ENCODE results near the gene SPI1. TPM values are rescaled to one million over a fixed set of nuclear protein-coding genes. Genes with fewer than 3 reads are reported as not detected.

The SPI1 gene
- total and polyA plus RNA-seq, 2 donors (not counting 1 experiment from before 2014, with no cell fraction given): 98.3 to 119 TPM

- DNase-seq (no peak), ATAC-seq (ENCODE audit: low read depth) (no peak)
- Histone ChIP-seq H3K9ac (ENCODE audit: low read length) (no peak overlapping the region), H3K9me3 (ENCODE audit: control extremely low read depth in 1 of 3, control insufficient read depth in 2 of 3, insufficient read depth in 1 of 3, low read length in 2 of 3) (no peaks in the 10 kb centered on the region), H3K4me2 (replicated peaks; ENCODE audit: low read depth, low read length, poor library complexity, severe bottlenecking) (no peak overlapping the region), H3K27ac (ENCODE audit: low read length in 2 of 2) (no peak overlapping the region), H3K27me3 (replicated peaks in 1 of 4; ENCODE audit: control extremely low read depth in 1 of 4, control insufficient read depth in 3 of 4, insufficient read depth in 4 of 4, low read length in 3 of 4) (no peaks in the 10 kb centered on the region), H3K4me1 (ENCODE audit: control insufficient read depth in 2 of 2, insufficient read depth in 2 of 2, low read length in 2 of 2) (no peaks in the 10 kb centered on the region), H3K36me3 (replicated peaks in 1 of 2; ENCODE audit: control extremely low read depth in 1 of 2, control insufficient read depth in 1 of 2, extremely low read depth in 1 of 2, insufficient read depth in 2 of 2, low read length in 1 of 2) (no peaks in the 10 kb centered on the region), H4K20me1 (ENCODE audit: control insufficient read depth, insufficient read depth, low read length, poor library complexity, severe bottlenecking) (no peaks in the 10 kb centered on the region), H2AFZ (ENCODE audit: insufficient read depth, low read depth, low read length, poor library complexity, severe bottlenecking) (no peak overlapping the region), H3K4me3 (ENCODE audit: control extremely low read depth in 1 of 5, extremely low read depth in 1 of 5, insufficient read depth in 1 of 5, low read depth in 2 of 5, low read length in 4 of 5) (no peak overlapping the region), H3K79me2 (ENCODE audit: control insufficient read depth, insufficient read depth, low read length) (no peaks in the 10 kb centered on the region)
- TF ChIP-seq EZH2 (IDR thresholded peaks at IDR 0.05; ENCODE audit: borderline replicate concordance, insufficient read depth, low read depth, low read length, poor library complexity, severe bottlenecking) (no peak), CTCF (IDR thresholded peaks at IDR 0.05) (no peak)
- ChIA-PET POLR2A (no interaction called here), CTCF (no interaction called here)
- Mint-ChIP-seq H3K4me3 (no peak overlapping the region), H3K27me3 (no peaks in the 10 kb centered on the region), H3K27ac (no peak overlapping the region), H3K4me1 (no peaks in the 10 kb centered on the region), H3K9me3 (ENCODE audit: insufficient read depth) (no peaks in the 10 kb centered on the region)
- WGBS (ENCODE audit: insufficient coverage): 97% methylated on average over 9 of the region's 9 CpGs
- intact Hi-C loops (cut with micrococcal nuclease): no loop called here
Observed at GRCh38 chr11:47340010-47340409, 38.3 kb downstream of the SPI1 start.

DNA sequence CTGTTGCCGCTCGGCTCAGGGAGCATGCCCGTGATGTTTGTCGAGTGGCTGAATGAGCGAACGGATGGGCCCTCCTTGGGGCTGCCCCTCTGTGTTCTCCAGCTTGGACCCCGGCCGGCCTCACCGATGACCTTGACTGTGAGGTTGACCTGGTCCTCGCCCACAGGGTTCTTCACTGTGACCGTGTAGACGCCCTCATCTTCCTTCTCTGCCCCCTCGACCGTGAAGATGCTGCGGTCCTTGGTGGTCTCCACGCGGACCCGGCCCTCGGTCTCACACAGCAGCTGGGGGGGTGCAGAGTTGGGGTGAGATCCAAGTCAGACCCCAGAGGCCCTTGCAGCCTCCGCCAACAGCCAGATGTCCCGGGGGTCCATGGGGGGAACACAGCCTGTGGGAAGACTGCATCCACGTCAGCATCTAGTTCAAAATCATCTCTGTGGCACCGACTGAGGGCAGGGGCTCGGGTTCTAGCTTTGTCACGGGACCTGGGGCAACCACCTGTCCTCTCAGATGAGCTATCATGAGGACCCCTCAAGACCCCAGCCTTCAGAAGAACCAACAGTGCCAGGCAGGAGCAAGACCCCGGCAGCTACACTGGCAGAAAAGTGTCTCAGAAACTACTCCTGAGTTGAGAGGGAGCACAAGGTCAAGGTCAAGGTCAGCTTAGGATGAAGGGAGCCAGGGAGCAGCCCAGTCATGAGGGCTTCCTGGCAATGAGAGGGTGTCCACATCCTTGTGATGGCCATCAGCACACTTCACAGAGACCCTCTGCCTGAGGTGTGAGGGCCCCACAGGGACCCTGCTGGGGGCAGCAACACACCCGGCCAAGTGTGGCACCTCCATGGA is 39.7 kb downstream of the SPI1 start:
- CTCF ChIA-PET: interaction anchor here (1.4 kb wide), 1 partner anchor 74 kb away, joined by 4 read pairs; no protein-coding TSS in a partner anchor
- WGBS (ENCODE audit: insufficient coverage): 97% methylated on average over 21 of the region's 27 CpGs
- no peak for ATAC-seq (ENCODE audit: low read depth)
- POLR2A ChIA-PET: no interaction called here
- Mint-ChIP-seq H3K27ac (no peak overlapping the region), H3K27me3 (no peaks in the 10 kb centered on the region), H3K4me3 (no peak overlapping the region), H3K9me3 (ENCODE audit: insufficient read depth) (no peaks in the 10 kb centered on the region), H3K4me1 (no peaks in the 10 kb centered on the region)
- H3K27me3 ChIP-seq (replicated peaks in 1 of 4; ENCODE audit: control extremely low read depth in 1 of 4, control insufficient read depth in 3 of 4, insufficient read depth in 4 of 4, low read length in 3 of 4): no peaks in the 10 kb centered on the region
- no peak overlapping the region for H3K9ac ChIP-seq (ENCODE audit: low read length)
- intact Hi-C loops (cut with micrococcal nuclease): no loop called here
- no peaks in the 10 kb centered on the region for H3K4me1 ChIP-seq (ENCODE audit: control insufficient read depth in 2 of 2, insufficient read depth in 2 of 2, low read length in 2 of 2)
- H3K4me3 ChIP-seq (ENCODE audit: control extremely low read depth in 1 of 5, extremely low read depth in 1 of 5, insufficient read depth in 1 of 5, low read depth in 2 of 5, low read length in 4 of 5): no peak overlapping the region
- TF ChIP-seq EZH2 (IDR thresholded peaks at IDR 0.05; ENCODE audit: borderline replicate concordance, insufficient read depth, low read depth, low read length, poor library complexity, severe bottlenecking) (no peak), CTCF (IDR thresholded peaks at IDR 0.05) (no peak)
- H3K9me3 ChIP-seq (ENCODE audit: control extremely low read depth in 1 of 3, control insufficient read depth in 2 of 3, insufficient read depth in 1 of 3, low read length in 2 of 3): no peaks in the 10 kb centered on the region
- DNase-seq: no peak
- no peak overlapping the region for H3K4me2 ChIP-seq (replicated peaks; ENCODE audit: low read depth, low read length, poor library complexity, severe bottlenecking)
- H3K27ac ChIP-seq (ENCODE audit: low read length in 2 of 2): no peak overlapping the region
- no peaks in the 10 kb centered on the region for H3K79me2 ChIP-seq (ENCODE audit: control insufficient read depth, insufficient read depth, low read length)
- H2AFZ ChIP-seq (ENCODE audit: insufficient read depth, low read depth, low read length, poor library complexity, severe bottlenecking): no peak overlapping the region
- no peaks in the 10 kb centered on the region for H3K36me3 ChIP-seq (replicated peaks in 1 of 2; ENCODE audit: control extremely low read depth in 1 of 2, control insufficient read depth in 1 of 2, extremely low read depth in 1 of 2, insufficient read depth in 2 of 2, low read length in 1 of 2)
- H4K20me1 ChIP-seq (ENCODE audit: control insufficient read depth, insufficient read depth, low read length, poor library complexity, severe bottlenecking): no peaks in the 10 kb centered on the region

Measured in B cell (primary cell).